Spleen (tissue), 7 donors: ENCODE measurements around the gene RFX2.

ENCODE experiments used
- CTCF ChIP-seq, 11 experiments: fragments of 200-600 bp in 7 of 11; fragments of 450-650 bp in 4 of 11; sonication (generic) in 4 of 11; IDR thresholded peaks in 8 of 11; conservative IDR thresholded peaks in 3 of 11; 1 replicate in 7 of 11; 2 replicates in 4 of 11; pipeline versions ENCODE4 v1.4.0 to v1.8.0; 2016 to 2021; ENCODE audit warnings: antibody characterized with exemption in 11 of 11, inconsistent platforms in 4 of 11, mild to moderate bottlenecking in 1 of 11
- POLR2AphosphoS5 ChIP-seq, 3 donors: sonication (generic); formaldehyde crosslinking; IDR thresholded peaks; one replicate each; pipeline ENCODE4 v1.5.1; 2017; ENCODE audit warnings: antibody characterized with exemption in 3 of 3
- donor health status: DM: no; HTN: no; CAD: no; lungs with moderate emphysema.
- donor health status: DM: no; HTN: no; CAD: no.
- donor health status: DM: no; HTN: no; CAD: no.

GRCh38 chr19:6011794-6012193, 98.5 kb downstream of the RFX2 start:
- no peak for TF ChIP-seq CTCF (IDR thresholded peaks at IDR 0.05 in 8 of 11, conservative IDR thresholded peaks at IDR 0.05 in 3 of 11)
- TF ChIP-seq POLR2AphosphoS5 (IDR thresholded peaks at IDR 0.05): no peak
